ENCODE results near the gene ABCC4.

GRCh38 chr13:95328386-95328785 is 27.1 kb upstream of the ABCC4 start:
- TF ChIP-seq CTCF (IDR thresholded peaks at IDR 0.05; ENCODE audit: poor library complexity, severe bottlenecking) (no peak), POLR2AphosphoS5 (IDR thresholded peaks at IDR 0.05) (no peak), REST (IDR thresholded peaks at IDR 0.05; ENCODE audit: borderline replicate concordance) (no peak), EZH2 (IDR thresholded peaks at IDR 0.05; ENCODE audit: borderline replicate concordance, insufficient read depth, low read length, poor library complexity, severe bottlenecking) (no peak), TAF1 (IDR thresholded peaks at IDR 0.05; ENCODE audit: low read depth) (no peak)

All from neural cell (in vitro differentiated cells).